GM21717 (cell line): ENCODE measurements around the gene PPM1J.

ENCODE experiments used
- ATAC-seq: cut with Tn5 transposase; IDR thresholded peaks from one replicate; pipeline ENCODE4 v1.9.1; 2021; ENCODE audit warnings: mild to moderate bottlenecking, moderate library complexity; ENCODE audit not compliant: unreplicated experiment

PPM1J gene

DNA sequence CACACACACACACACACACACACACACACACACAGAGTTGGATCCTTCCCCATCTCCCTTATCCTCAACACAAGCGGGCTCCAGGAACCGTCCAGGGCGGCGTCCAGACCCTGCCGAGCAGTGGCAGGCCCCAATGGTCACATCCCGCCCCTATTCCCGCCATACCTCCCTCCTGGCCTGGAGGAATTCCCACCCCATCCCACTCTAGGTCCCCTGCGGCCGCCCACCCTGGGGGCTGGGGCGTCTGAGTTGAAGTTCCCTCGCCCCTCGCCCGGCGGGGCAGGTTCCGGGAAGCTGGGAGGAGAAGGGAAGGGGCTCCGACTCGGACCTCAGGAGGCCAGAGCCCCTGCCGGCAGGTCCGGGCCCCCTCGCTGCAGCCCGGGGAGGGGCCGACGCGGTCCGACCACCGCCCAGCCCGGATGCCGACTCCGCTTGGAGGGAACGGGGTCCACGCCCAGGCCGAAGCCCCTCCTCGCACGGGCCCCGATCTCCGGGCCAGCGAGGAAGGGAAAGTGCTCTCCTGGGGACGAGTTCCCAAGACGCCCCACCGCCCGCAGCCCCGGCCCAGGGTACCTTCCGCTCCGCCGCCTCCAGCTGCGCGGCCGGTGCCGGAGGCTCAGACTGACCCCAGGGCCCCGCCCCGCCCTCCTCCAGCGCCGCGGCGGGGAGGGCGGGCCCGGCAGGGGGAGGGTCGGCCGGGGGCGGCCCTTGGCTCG is 8.5 kb downstream of the PPM1J start, which contains the start of gene RHOC:
Gene RHOC (minus strand): TSS at position 623 of the 716 bp plus-strand sequence. CDS start 3,328 bp downstream, outside the sequence.
- peak; percentile 49 for ATAC-seq

DNA sequence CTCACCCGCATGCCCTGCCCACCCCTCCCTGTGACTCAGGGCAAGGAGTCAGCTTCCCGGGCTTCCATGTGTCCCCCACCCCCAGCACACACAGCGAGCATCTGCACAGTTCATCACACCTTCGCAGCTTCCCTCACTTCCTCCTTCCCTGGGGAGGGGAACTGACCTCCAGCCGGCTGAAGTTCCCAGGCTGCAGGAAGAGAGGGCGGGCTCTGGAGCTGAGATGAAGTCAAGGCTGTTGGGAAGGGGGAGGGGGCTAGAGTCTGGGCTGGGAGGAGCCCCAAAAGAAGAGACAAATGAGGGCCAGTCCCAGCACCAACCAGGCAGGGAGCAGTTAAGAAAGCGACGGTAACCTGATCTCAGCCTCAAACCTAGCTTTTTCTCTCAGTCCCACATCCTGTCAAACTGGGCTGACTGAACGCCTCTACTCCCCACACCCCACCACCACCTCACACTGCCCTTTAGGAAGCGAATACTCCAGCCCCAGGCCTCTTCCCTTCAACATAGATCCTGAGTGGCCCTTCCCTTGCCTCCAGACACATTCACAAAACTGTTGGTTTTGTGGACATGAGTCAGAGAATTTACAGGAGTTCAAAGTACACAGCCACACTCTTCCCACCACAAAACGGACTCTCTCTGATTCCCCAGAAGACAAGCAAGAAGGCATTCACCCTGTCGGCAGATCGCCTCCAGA is 10.1 kb downstream of the PPM1J start:
- peak; percentile 52 for ATAC-seq

DNA sequence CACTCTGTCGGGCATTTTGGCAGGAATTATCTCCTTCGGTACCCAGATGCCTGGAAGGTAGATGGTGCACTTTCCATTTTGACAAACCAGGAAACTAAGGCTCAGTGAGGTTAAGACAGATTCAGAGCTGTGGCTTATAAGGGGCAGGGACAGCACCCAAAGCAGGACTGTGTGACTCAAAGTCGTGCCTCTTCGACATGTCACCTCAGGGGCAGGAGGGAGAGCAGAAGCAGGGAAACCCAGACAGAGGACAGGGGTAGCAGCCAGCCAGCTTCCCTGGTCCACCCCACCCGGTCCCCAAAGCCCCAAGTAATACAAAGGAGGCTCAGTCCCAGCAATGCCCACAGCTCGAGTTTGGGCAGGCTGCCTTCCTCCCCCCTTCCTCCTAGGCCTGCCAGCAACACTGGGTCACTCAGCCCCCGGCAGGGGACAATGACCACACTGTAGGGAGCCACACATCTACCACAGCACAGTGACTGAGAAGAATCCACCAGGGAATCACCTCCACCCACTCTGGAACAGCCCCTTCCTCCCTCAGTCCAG is 10.7 kb downstream of the PPM1J start:
- no peak for ATAC-seq

DNA sequence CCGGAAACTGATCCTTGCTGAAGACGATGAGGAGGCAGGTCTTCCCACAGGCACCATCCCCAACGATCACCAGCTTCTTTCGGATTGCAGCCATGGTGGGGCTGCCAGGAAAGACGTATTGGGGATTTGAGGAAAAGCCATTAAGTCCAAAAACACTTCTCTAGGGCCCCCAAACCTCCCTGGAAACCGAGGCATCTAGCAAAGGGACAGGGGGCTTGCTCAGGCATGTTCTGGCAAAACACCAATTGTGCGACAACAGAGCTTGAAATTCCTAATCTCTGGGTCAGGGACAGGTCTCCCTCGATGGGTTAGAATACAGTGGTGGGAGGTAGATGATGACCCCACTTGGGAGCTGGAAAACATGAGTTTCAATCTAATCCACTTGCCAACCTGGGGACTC is 11.4 kb downstream of the PPM1J start:
- ATAC-seq, result no peak

DNA sequence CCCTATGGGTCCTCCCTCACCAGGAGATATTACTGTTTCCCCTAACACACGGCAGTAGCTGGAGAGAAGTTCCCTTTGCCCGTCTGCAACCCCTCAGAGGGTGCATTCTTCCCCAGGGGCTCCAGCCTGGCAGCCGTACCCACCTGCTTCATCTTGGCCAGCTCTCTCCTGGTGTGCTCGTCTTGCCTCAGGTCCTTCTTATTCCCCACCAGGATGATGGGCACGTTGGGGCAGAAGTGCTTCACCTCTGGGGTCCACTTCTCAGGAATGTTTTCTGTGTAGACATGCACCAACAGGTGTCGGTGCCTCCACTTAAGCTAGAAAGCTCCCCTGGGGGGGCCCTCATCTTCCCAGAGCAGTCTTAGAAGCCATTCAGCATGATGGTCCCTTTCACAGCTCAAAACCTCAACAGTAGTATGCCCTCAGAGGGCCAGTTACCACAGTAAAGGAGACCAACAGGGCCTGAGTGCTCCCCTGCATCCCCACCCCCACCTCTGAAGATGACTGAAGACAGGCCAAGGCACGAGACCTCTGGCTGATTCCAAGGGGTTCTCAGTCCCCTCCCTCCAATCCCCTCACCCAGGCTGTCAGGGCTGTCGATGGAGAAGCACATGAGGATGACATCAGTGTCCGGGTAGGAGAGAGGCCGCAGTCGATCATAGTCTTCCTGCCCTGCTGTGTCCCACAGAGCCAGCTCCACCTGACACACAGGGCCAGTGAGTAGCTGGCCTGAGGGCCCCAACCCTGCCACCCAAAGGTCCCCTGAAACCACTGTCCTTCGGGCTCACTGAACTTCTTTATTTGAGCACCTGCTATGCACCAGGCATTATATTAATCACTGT is 12.5 kb downstream of the PPM1J start:
- no peak for ATAC-seq

DNA sequence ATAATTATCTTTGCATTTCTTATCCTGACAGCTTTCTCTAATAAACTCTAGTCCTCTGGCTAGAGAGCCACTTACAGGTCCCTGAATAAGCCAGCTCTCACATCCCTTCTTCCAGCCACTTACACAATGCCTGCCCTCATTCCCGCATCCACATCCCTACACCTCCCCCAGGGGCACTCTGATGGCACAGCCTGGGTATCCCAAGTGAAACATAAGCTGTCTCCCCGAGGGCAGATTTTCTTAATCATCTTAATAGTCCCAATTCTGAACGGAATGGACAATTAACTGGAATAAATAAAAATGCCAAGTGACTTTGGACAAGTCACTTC is 13.1 kb downstream of the PPM1J start:
- no peak for ATAC-seq

DNA sequence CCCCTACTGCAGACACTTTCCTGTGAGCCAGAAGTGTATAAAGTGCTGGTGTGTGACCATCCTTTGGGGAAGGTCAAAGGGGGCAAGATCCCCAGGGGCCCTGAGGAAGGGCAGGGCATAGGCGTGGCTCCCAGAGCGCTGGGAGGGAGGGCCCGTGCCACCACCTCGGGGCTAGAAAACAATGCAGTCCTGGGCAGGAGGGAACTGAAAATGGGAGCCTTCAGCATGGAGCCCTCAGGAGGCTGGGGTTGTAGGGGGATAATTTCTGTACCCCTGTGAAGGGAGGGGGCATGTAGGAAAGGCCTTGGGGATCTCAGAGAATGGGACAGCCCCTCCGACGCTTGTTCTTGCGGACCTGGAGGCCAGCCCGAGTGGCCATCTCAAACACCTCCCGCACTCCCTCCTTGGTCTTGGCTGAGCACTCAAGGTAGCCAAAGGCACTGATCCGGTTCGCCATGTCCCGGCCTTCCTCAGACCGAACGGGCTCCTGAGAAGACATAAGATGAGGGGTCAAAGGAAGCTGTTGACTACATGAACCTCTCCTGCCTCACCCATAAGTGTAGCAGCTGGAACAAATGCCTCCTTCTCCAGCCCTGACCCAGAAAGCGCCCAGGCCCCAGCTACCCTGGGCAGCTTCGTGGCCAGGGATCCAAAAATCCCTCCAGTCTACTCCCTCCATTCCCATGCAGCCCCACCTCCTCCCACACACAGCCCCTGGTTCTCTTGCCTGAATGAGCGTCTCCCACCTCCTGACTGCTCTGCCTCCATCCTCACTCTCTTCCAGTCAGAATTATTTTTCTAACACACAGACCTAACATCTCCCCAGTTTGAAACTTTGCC is 13.7 kb downstream of the PPM1J start:
- ATAC-seq, result no peak

DNA sequence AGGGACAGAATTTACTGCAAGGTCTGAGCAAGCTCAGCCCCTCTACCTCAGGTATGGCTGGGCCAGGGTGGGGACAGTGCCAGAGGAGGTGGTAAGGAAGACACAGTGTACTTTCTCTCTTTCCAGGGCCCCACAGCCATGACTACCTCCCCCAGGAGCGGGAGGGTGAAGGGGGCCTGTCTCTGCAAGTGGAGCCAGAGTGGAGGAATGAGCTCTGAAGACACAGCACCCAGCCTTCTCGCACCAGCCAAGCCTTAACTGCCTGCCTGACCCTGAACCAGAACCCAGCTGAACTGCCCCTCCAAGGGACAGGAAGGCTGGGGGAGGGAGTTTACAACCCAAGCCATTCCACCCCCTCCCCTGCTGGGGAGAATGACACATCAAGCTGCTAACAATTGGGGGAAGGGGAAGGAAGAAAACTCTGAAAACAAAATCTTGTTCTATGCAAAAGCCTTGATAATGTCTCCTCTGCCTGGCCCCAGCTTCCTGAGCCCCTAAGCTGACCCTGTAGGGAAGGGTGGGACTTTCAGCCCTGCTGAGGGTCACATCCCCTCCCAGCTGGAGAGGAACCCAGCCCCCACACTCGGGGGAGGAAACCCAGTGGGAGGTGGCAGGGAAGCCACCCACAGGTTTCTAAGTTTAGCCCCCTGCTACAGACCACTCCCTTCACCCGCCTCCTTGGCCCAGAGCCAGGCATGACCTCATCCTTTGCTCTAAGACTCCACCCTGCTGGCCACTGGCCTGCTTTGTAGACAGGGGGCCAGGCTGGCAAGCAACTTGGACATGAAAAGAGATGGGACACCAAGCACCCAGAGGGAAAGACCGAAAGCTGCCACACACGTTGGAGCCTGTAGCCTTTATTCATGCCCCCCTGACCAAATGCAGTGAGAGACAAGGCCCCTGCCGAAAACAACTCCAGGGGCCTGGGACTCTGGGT is 14.6 kb downstream of the PPM1J start:
- peak; percentile 36 for ATAC-seq

DNA sequence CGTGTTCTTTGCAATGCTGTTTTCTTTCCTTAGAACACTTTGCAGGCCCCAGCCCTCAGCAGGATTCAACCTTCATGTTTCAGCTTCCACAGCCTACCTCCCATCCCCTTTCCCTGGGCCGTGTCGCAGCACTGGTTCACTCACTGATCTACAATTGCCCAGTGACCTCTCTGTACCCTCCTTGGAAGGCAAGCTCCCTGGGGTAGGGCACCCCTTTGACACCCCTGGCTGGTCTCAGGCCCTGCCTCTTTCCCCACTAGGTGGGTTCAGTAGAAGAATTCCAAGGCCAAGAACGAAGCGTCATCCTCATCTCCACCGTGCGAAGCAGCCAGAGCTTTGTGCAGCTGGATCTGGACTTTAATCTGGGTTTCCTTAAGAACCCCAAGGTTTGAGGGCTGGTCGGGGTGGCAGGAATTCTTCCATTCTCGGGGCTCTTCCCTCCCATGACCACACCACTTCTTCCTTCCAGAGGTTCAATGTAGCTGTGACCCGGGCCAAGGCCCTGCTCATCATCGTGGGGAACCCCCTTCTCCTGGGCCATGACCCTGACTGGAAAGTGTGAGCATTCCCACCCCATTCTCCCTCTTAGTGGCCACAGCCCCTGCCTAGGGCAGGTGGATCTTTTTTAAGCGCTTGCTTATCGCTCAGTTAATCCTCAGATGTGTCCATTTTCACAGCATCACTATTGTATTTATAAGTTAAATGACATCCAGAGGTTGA is 15.5 kb downstream of the PPM1J start:
- no peak for ATAC-seq

DNA sequence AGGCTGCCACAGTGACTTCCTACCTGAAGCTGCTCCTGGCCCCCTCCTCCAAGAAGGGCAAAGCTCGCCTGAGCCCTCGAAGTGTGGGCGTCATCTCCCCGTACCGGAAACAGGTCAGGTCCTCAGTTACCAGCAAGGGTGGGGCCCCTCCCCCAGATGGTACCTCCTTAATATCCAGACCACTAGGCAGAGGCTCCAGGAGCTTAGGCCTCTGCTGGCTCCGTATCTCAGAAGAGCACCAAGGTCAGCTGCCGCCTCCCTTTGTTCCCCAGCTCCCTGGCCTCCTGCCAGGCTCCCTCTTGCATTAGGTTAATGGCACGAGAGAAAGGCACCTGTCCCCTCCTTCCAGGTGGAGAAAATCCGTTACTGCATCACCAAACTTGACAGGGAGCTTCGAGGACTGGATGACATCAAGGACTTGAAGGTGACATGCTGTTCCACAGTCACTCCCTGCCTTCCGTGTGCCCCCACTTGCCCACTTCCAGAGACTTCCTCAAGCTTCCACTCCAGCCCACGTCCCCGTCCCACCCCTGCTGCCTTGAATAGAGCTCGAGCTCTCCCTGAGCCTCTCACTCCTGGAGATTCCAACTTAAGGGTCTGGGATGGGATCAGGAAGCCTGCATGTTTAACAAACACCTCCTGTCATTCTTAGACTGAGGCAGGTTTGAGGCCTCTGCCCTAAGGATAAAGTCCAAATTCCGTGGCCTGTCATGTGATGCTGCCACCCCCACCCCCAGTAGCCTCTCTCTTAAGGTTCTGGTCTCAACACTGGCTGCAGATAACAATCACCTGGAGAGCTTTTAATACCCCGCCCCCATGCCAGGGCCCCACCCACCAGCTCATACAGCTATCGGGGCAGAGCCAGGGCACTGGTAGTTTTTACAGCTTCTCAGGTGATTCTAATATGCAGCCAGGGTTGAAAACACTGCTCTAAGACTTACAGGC is 16.5 kb downstream of the PPM1J start:
- no peak for ATAC-seq

DNA sequence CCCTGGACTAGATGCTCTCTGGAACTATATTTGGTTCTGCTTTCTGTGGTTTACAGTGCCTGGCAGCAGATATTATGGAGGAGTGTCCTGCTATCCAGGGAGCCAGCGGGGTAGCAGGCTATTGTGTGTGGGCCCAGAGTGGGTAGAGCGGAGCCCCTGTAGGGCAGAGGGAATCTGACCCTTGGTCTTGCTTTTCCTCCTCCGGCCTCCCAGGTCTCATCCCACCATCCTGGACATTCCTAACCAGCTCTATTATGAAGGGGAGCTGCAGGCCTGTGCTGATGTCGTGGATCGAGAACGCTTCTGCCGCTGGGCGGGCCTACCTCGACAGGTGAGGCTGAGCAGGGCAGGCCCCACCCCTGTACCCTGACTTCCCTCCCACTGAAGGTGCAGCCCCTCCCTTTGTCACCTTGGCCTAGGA is 17.3 kb downstream of the PPM1J start:
- ATAC-seq, result no peak

DNA sequence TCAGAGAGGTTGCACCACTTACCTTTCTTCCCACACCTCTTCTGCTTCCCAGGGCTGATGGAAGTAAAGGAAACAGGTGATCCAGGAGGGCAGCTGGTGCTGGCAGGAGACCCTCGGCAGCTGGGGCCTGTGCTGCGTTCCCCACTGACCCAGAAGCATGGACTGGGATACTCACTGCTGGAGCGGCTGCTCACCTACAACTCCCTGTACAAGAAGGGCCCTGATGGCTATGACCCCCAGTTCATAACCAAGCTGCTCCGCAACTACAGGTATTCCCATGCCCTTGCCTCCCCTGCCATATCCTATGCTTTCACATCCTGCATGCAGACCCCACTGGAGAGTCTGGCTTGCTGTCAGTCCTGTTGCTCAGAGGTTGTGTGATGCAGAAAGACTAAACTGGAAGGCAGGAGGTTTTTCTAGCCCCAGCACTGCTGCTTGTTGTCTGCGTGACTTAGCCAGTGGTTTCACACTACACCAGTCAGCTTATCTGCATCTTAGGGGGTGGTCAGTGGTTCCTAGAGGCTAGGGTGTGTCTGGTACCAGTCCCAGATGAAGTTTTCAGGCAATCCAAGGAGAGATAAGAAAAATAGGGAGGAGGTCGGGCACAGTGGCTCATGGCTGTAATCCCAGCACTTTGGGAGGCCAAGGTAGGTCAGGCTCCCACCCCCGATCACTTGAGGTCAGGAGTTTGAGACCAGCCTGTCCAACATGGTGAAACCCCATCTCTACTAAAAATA is 18.4 kb downstream of the PPM1J start:
- no peak for ATAC-seq

DNA sequence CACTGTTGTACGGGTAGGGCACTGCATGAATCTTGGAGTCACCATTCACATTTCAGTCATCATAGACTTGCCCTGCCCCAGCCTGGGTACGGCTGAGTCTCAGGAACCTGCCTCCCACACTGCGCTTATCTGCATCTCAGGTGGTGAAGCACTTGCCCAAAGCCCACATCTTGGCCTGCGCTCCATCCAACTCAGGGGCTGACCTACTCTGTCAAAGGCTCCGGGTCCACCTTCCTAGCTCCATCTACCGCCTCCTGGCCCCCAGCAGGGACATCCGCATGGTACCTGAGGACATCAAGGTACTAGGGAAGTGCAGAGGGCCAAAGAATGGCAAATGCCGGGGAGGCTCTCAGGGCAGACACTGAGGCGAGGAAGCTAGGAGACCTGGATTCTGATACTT is 19.9 kb downstream of the PPM1J start:
- no peak for ATAC-seq

DNA sequence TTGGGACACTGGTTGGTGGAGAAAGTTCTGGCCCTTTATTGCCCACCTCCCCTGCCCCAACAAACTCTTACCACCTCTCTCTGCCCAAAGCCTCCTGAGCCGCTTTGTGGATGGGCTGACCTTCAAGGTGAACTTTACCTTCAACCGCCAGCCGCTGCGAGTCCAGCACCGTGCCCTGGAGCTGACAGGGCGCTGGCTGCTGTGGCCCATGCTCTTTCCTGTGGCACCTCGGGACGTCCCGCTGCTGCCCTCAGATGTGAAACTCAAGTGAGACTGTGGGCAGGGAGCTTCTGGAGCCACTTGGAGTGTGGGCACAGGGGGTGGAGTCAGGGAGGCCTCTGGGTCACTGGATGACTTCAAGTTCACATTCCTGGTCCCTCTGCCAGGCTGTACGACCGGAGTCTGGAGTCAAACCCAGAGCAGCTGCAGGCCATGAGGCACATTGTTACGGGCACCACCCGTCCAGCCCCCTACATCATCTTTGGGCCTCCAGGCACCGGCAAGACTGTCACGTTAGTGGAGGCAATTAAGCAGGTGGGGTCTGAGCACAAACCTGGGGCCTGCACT is 20.7 kb downstream of the PPM1J start:
- no peak for ATAC-seq

DNA sequence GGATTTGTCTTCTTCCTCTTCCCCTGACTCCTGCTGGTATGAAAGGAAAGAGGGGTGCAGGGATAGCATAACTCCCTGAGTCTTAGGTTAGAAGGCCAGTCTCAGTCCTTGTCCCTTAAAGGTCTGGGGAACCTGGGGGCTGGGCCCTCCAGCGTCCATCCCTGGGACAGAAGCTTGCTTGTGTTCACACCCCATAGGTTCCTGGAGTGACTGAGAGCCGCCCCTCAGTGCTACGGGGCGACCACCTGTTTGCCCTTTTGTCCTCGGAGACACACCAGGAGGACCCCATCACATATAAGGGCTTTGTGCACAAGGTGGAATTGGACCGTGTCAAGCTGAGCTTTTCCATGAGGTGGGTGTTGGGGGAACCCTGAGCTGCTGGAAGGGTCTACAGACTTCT is 21.3 kb downstream of the PPM1J start:
- no peak for ATAC-seq

DNA sequence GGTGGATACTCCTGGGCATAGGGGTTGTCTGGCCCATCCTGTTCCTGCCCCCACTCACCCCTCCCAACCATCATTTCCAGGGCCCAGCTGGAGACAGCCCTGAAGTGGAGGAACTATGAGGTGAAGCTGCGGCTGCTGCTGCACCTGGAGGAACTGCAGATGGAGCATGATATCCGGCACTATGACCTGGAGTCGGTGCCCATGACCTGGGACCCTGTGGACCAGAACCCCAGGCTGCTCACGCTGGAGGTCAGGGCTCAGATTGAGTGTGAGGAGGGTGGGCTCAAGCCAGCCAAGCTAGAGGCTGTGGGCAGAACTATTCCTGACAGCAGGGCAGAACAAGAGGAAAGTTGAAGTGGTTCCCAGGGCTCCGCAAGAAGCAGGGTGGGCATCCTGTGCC is 22.5 kb downstream of the PPM1J start:
- ATAC-seq, result no peak

DNA sequence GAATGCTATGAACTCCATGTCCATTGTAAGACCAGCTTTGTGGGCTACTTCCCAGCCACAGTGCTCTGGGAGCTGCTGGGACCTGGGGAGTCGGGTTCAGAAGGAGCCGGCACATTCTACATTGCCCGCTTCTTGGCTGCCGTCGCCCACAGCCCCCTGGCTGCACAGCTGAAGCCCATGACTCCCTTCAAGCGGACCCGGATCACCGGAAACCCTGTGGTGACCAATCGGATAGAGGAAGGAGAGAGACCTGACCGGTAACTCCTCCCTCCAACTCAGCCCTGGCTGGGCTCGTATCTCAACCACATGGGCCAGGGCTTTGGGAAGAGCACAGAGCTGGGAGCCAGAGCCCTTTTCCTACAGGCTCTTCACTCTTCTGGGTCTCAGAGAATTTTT is 25.3 kb downstream of the PPM1J start:
- no peak for ATAC-seq
